ENCODE measurements around the gene ATXN7. TPM values are rescaled to one million over a fixed set of nuclear protein-coding genes. Genes with fewer than 3 reads are reported as not detected.

ATXN7 gene
- total and polyA plus RNA-seq, 2 of the 4 experiments (the other 2 are of a cell fraction) = 8.6 to 13.6 TPM

GRCh38 chr3:64022451-64023186 is 159.0 kb downstream of the ATXN7 start (continued):
- TF ChIP-seq, protein P1, sequence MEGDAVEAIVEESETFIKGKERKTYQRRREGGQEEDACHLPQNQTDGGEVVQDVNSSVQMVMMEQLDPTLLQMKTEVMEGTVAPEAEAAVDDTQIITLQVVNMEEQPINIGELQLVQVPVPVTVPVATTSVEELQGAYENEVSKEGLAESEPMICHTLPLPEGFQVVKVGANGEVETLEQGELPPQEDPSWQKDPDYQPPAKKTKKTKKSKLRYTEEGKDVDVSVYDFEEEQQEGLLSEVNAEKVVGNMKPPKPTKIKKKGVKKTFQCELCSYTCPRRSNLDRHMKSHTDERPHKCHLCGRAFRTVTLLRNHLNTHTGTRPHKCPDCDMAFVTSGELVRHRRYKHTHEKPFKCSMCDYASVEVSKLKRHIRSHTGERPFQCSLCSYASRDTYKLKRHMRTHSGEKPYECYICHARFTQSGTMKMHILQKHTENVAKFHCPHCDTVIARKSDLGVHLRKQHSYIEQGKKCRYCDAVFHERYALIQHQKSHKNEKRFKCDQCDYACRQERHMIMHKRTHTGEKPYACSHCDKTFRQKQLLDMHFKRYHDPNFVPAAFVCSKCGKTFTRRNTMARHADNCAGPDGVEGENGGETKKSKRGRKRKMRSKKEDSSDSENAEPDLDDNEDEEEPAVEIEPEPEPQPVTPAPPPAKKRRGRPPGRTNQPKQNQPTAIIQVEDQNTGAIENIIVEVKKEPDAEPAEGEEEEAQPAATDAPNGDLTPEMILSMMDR (conservative IDR thresholded peaks at IDR 0.05; ENCODE audit: low read depth, low read length) = no peak
